T-helper 22 cell (primary cell): Measurements from ENCODE around the gene ETS1.
A peak's percentile ranks its signal among the peaks of the same experiment; 100 is the strongest.

Experiments used
- DNase-seq: peaks from one replicate; pipeline ENCODE4 v3.0.0-alpha.2; 2020; ENCODE audit warnings: low read depth

The ETS1 gene, protein sequence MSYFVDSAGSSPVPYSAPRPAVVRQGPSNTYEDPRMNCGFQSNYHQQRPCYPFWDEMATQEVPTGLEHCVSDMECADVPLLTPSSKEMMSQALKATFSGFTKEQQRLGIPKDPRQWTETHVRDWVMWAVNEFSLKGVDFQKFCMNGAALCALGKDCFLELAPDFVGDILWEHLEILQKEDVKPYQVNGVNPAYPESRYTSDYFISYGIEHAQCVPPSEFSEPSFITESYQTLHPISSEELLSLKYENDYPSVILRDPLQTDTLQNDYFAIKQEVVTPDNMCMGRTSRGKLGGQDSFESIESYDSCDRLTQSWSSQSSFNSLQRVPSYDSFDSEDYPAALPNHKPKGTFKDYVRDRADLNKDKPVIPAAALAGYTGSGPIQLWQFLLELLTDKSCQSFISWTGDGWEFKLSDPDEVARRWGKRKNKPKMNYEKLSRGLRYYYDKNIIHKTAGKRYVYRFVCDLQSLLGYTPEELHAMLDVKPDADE

GRCh38 chr11:128587415-128587814, at the start of gene ETS1:
TSS of gene ETS1 (minus strand) at chr11:128587558. CDS start at chr11:128573130, 14,428 bp downstream.
- no peak for DNase-seq

- DNase-seq: no peak
These were observed 47.0 kb upstream of the ETS1 start for GRCh38 chr11:128634395-128634794.

DNA sequence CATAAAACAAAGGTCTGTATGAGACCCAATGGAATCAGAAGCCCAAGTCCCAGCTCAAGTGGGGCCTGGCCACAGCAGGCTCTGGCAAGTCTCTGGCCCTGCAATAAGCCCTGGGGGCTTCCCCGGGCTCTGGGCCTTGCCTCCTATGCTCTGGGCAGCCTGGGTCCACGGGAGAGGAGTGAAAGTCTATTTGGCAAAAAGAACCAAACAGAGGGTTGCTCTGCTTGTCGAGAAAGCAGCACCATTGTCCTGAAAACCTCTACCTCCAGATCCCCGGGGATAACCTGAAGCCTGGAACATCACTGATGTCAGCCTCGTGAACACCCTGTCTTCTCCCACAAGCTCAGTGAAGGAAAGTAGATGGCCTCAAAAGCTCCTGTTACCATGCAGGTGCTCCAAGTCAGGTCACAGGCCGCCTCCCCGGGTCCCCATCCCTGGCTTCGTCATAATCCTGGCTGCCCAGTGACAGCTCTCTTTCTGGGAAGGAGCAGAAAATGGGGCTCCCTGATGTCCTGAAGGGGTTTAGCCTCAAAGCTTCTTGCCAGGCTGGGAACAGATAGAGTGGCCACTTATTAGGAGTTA, 46.1 kb upstream of the ETS1 start:
- DNase-seq: no peak

DNA sequence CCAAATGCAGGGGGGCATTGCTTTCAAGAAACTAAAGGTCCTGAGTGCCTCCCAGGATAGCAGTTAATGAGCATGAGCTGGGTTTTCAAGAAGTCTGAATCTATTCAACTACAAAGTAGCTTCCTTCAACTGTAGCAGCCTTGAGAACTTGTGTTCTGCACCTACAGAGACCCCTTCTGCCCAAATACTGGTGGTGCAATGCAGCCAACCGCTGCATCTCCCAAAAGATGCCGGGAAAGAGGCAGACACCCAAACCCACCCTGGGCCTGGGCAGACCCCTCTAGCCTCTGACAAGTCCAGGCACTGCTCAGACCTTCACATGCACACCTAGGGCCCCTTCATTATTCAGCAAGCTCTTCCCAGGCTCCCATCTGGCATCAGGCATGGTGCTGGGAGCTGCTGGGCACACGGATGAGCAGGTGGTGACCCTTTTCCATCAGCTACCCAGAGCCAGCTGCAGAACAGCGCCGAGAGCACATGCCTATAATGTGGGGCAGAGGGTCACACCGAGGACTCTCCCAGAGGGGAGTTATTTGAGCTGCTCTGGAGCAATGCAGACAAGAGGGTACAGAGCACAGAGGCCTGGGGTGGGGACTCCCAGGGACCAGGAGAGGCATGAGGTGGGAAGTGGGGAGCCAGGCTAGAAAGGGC, 44.9 kb upstream of the ETS1 start:
- no peak for DNase-seq

DNA sequence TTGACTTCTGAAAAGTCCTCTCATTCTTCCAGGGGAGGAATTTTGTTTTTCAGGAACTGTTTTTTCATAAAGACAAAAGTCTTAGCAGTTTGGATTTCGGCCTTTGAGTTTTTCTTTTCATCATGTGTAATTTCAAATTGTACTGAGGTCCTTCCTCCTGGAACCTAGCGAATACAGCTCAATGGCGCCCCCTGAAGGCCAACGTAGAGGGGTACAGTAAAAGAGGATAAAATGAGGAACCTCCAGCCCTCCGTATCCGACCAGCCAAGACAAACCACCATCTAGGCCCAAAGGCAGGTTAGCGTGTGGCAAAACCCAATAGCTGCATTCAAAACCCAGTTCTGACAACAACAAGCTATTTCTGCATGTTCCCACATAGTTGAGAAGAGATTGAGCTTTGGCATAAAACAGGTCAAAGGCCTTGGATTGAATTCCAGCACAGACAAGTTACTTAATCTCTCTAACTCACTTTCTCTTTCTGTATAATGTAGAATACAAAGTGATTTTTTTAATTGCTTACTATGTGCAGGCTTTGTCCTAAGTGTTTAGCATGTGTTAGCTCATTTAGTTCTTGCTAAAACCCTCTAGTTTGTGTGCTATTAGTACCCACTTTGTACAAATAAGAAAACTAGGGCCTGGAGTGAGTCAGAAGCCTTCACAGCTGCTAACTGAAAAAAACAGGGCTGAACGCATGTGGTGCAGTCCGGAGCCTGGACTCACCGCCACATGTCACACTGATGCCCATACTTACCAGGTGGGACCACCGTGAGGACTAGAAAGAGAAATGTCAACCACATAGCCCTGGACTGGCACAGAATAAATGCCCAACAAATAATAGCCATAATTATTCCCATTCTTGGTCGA, 43.2 kb upstream of the ETS1 start:
- DNase-seq: peak; percentile 63

- no peak for DNase-seq
These were observed 42.3 kb upstream of the ETS1 start for GRCh38 chr11:128629516-128630106.

GRCh38 chr11:128628686-128629085, 41.3 kb upstream of the ETS1 start:
- no peak for DNase-seq

- no peak for DNase-seq
These were observed 40.9 kb upstream of the ETS1 start for GRCh38 chr11:128628325-128628673.

GRCh38 chr11:128627666-128628324, 40.4 kb upstream of the ETS1 start:
- no peak for DNase-seq

- DNase-seq: no peak
These were observed 39.7 kb upstream of the ETS1 start for GRCh38 chr11:128626913-128627665.

- no peak for DNase-seq
These were observed 38.4 kb upstream of the ETS1 start for GRCh38 chr11:128625746-128626145.

- no peak for DNase-seq
These were observed 38.0 kb upstream of the ETS1 start for GRCh38 chr11:128625326-128625725.

DNA sequence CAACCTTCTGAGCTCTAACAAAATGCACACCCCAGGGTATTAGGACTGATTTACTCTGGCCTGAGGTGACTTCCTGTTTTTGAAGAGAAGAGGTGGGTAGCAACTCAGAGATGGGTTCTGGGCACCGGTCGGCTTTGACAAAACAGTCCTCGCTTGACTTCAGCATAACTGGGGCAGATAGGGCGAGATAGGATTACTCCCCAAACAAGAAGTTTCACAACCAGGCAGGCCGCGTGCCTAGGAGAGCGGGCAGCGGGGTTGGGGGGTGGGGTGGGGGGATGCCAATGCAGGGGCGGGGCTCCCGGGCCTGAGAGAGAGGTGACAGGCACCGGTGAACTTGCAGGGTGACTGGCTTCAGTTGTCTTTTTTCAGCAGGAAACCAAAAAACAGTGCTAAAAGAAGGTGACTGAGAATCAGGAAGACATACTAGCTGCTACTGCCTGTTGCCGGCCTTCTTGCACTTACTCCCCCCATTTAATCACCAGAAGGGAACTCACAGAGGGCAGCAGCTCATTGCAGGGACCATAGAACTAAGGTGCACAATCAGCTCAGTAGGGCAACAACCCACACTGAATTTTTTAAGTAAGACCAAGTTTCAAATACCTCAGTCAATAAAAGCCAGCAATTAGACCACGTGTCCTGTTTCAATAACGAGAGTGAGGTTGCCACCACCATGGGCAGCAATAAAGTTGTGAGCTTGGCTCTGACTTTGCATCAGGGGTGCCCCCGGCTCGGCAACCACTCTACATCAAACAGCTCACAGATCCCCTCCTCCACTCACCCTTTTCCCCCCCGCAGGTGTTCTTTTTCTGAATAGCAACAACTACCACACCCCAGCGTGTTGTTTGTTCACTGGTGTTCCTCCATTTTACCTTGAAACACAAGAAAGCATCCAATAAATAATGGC, 37.2 kb upstream of the ETS1 start:
- peak; percentile 68 for DNase-seq

- no peak for DNase-seq
These were observed 35.7 kb upstream of the ETS1 start for GRCh38 chr11:128623091-128623490.

- no peak for DNase-seq
These were observed 34.5 kb upstream of the ETS1 start for GRCh38 chr11:128621601-128622501.

- DNase-seq: no peak
These were observed 33.1 kb upstream of the ETS1 start for GRCh38 chr11:128620309-128621100.

DNA sequence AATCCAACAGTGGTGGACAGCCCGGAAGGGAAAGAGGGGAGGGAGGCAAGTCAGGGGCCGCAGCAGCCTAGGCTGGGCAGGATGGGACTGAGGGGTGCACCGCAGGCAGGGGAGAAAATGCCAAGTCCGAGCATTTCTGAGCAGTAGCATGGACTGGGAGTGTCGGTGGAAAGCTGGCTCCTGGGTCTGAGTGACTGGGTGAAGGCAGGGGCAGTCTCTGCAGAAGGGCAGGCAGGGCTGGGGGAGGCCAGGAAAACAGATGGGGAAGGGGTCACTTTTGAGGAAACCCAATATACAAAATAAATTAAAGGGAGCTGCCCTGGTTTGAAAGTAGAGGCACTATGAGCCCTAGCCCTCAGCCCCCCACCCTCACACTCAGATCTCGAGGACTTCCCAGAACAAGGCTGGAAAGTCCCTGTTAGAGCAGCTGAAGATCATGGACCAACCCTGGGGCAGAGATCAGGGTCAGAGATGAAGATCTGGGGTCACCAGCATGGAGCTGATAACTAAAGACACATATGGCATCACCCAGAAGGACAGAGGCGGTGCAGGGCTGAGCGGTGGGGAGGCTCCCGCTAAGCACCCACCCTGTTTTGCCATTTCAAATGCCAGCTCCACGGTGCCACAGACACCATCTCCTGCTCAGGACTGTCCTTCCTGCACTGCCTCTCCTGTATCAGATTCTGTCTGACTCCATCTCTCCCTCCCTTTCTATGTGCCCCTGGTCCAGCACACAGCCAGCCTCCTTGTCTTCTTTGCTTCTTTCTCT, 32.4 kb upstream of the ETS1 start:
- DNase-seq: no peak
